HepG2 (cell line): ENCODE results near the gene NSD2. TPM values are rescaled to one million over a fixed set of nuclear protein-coding genes. Genes with fewer than 3 reads are reported as not detected.

Experiments
- CERS6 ChIP-seq: sonication (generic); formaldehyde crosslinking; IDR thresholded peaks from 2 replicates; pipeline ENCODE4 v1.5.0; 2020; ENCODE audit warnings: missing genetic modification reagents
- CHD2 ChIP-seq: IDR thresholded peaks from 2 replicates; pipeline ENCODE4 v1.6.1; 2011; ENCODE audit warnings: low read depth, low read length, improper control_type of control experiment
- DBP ChIP-seq: sonication (generic); formaldehyde crosslinking; IDR thresholded peaks from 2 replicates; pipeline ENCODE4 v1.4.0; 2020; ENCODE audit warnings: missing genetic modification reagents; ENCODE audit errors: not compliant biosample characterization
- HHEX ChIP-seq: IDR thresholded peaks from 2 replicates; pipeline ENCODE4 v1.6.1; 2016; ENCODE audit warnings: control low read depth
- KLF13 ChIP-seq: sonication (generic); formaldehyde crosslinking; IDR thresholded peaks from 2 replicates; pipeline ENCODE4 v1.4.0; 2020; ENCODE audit warnings: mild to moderate bottlenecking, missing genetic modification reagents
- KLF15 ChIP-seq: sonication (generic); formaldehyde crosslinking; IDR thresholded peaks from 2 replicates; pipeline ENCODE4 v1.8.1; 2023; ENCODE audit warnings: borderline replicate concordance, mild to moderate bottlenecking, inconsistent platforms, missing genetic modification reagents, mixed read lengths
- LBX2 ChIP-seq: sonication (generic); formaldehyde crosslinking; IDR thresholded peaks from 2 replicates; pipeline ENCODE4 v1.5.0; 2020; ENCODE audit warnings: missing genetic modification reagents, mild to moderate bottlenecking, borderline replicate concordance
- LCORL ChIP-seq, 2 experiments: fragments of 450-650 bp in 1 of 2; sonication (generic) in 1 of 2; formaldehyde crosslinking in 1 of 2; IDR thresholded peaks; 2 replicates each; pipeline versions ENCODE4 v1.5.0 to v1.6.1; 2017 to 2020; ENCODE audit warnings: antibody characterized with exemption in 1 of 2, missing genetic modification reagents in 1 of 2
- NFE2L1 ChIP-seq: sonication (generic); formaldehyde crosslinking; IDR thresholded peaks from 2 replicates; pipeline ENCODE4 v1.4.0; 2020; ENCODE audit warnings: missing genetic modification reagents, mild to moderate bottlenecking, borderline replicate concordance
- RCOR2 ChIP-seq: IDR thresholded peaks from 2 replicates; pipeline ENCODE4 v1.6.1; 2016; ENCODE audit warnings: missing biosample characterization, missing genetic modification reagents
- RFX3 ChIP-seq: IDR thresholded peaks from 2 replicates; pipeline ENCODE4 v1.6.1; 2016; ENCODE audit warnings: missing biosample characterization, missing genetic modification reagents
- SNRNP70 ChIP-seq: fragments of 200-400 bp; formaldehyde crosslinking; IDR thresholded peaks from 2 replicates; pipeline ENCODE4 v1.6.1; 2017; ENCODE audit warnings: mild to moderate bottlenecking, low read depth, low read length, moderate library complexity
- SP140L ChIP-seq: sonication (generic); formaldehyde crosslinking; IDR thresholded peaks from 2 replicates; pipeline ENCODE4 v1.4.0; 2020; ENCODE audit warnings: missing genetic modification reagents, borderline replicate concordance
- SRSF1 ChIP-seq: fragments of 200-400 bp; formaldehyde crosslinking; optimal IDR thresholded peaks from 2 replicates; pipeline ENCODE3; 2017; ENCODE audit warnings: mild to moderate bottlenecking, low read depth, low read length, moderate library complexity
- TSC22D2 ChIP-seq: sonication (generic); formaldehyde crosslinking; IDR thresholded peaks from 2 replicates; pipeline ENCODE4 v1.5.1; 2020; ENCODE audit warnings: missing genetic modification reagents, mild to moderate bottlenecking, borderline replicate concordance
- ZBTB1 ChIP-seq: sonication (generic); formaldehyde crosslinking; IDR thresholded peaks from 2 replicates; pipeline ENCODE4 v1.4.0; 2020; ENCODE audit warnings: missing genetic modification reagents, borderline replicate concordance
- ZEB1 ChIP-seq: IDR thresholded peaks from 2 replicates; pipeline ENCODE4 v1.6.1; 2012; ENCODE audit warnings: mild to moderate bottlenecking, low read depth, inconsistent platforms; ENCODE audit not compliant: insufficient replicate concordance
- ZNF136 ChIP-seq: sonication (generic); formaldehyde crosslinking; IDR thresholded peaks from 2 replicates; pipeline ENCODE4 v1.8.1; 2022; ENCODE audit warnings: low read depth, mild to moderate bottlenecking, moderate library complexity, missing genetic modification reagents
- ZNF629 ChIP-seq: sonication (generic); formaldehyde crosslinking; conservative IDR thresholded peaks from 2 replicates; pipeline ENCODE4 v1.5.0; 2020; ENCODE audit warnings: missing genetic modification reagents
- ZNF652 ChIP-seq: IDR thresholded peaks from 2 replicates; pipeline ENCODE4 v1.6.1; 2016; ENCODE audit warnings: low read depth, borderline replicate concordance
- ZNF703 ChIP-seq: sonication (generic); formaldehyde crosslinking; IDR thresholded peaks from 2 replicates; pipeline ENCODE4 v1.5.1; 2020; ENCODE audit warnings: missing genetic modification reagents, mild to moderate bottlenecking, moderate library complexity, borderline replicate concordance
- ZNF839 ChIP-seq: sonication (generic); formaldehyde crosslinking; IDR thresholded peaks from 2 replicates; pipeline ENCODE4 v1.4.0; 2020; ENCODE audit warnings: missing genetic modification reagents, mild to moderate bottlenecking, borderline replicate concordance
- polyA plus RNA-seq, 8 experiments: library from polyadenylated mRNA; depleted of rRNA in 3 of 8; stranded (reverse) in 7 of 8; unstranded in 1 of 8; fragments of >200 nt; fragmentation: Illumina TruSeq in 4 of 8; extraction: Trizol in 4 of 8; gene quantifications; 2 replicates each; pipeline versions ENCODE4 v1.2.1 to v1.2.3, GENCODE V29; 2011 to 2016; ENCODE audit warnings: low read depth in 4 of 8, missing spikeins in 1 of 8, mixed read lengths in 1 of 8; ENCODE audit not compliant: insufficient read depth in 1 of 8
- total RNA-seq, 5 experiments: library from RNA; depleted of rRNA; stranded (reverse); fragments of >200 nt; fragmentation: Illumina TruSeq; extraction: Trizol; gene quantifications; 2 replicates each; pipeline ENCODE4 v1.2.3, GENCODE V29; 2016; ENCODE audit warnings: low read depth in 1 of 5
- TF ChIP-seq, protein P1 (sequence below): sonication (generic); formaldehyde crosslinking; IDR thresholded peaks from 2 replicates; pipeline ENCODE4 v1.9.0; 2022; ENCODE audit warnings: missing genetic modification reagents, mild to moderate bottlenecking, borderline replicate concordance
- TF ChIP-seq, protein P2 (sequence below): sonication (generic); formaldehyde crosslinking; IDR thresholded peaks from 2 replicates; pipeline ENCODE4 v1.4.0; 2020; ENCODE audit warnings: missing genetic modification reagents

The NSD2 gene
- total and polyA plus RNA-seq, 2 of the 13 experiments (the other 11 are each of a cell fraction or from before 2014, with no cell fraction given) = 22.0 to 65.9 TPM

GRCh38 chr4:2008921-2009650, 137.9 kb downstream of the NSD2 start, which contains the start of gene NELFA (continued):
- TF ChIP-seq NFE2L1 = no peak
- TF ChIP-seq ZNF136 (CRISPR knock-in tag) = no peak
- no peak for TF ChIP-seq SNRNP70
- 0 out of 2 replicates have a peak, but pooled peaks have one; percentile 18 for TF ChIP-seq ZNF839
- TF ChIP-seq KLF15 = peak; percentile 70; the same call in 1 of the 2 replicates
- TF ChIP-seq, protein P1, sequence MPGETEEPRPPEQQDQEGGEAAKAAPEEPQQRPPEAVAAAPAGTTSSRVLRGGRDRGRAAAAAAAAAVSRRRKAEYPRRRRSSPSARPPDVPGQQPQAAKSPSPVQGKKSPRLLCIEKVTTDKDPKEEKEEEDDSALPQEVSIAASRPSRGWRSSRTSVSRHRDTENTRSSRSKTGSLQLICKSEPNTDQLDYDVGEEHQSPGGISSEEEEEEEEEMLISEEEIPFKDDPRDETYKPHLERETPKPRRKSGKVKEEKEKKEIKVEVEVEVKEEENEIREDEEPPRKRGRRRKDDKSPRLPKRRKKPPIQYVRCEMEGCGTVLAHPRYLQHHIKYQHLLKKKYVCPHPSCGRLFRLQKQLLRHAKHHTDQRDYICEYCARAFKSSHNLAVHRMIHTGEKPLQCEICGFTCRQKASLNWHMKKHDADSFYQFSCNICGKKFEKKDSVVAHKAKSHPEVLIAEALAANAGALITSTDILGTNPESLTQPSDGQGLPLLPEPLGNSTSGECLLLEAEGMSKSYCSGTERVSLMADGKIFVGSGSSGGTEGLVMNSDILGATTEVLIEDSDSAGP (CRISPR knock-in tag) = peak; percentile 88; the same call in 1 of the 2 replicates
- TF ChIP-seq ZNF703 (CRISPR knock-in tag) = 0 out of 2 replicates have a peak, but pooled peaks have one; percentile 50
- TF ChIP-seq RCOR2 = no peak
- TF ChIP-seq ZEB1 = peak; percentile 54
- TF ChIP-seq LBX2 (CRISPR knock-in tag) = no peak
- no peak for TF ChIP-seq KLF13 (CRISPR knock-in tag)
- no peak for TF ChIP-seq LCORL (IDR thresholded peaks at IDR 0.05)
- peak; percentile 89 for TF ChIP-seq LCORL (CRISPR knock-in tag; IDR thresholded peaks at IDR 0.05)
- peak; percentile 39; the same call in 1 of the 2 replicates for TF ChIP-seq CHD2
- no peak for TF ChIP-seq CERS6 (CRISPR knock-in tag)
- TF ChIP-seq RFX3 (CRISPR knock-in tag) = no peak
- TF ChIP-seq DBP (CRISPR knock-in tag) = no peak
- no peak for TF ChIP-seq ZBTB1 (CRISPR knock-in tag)
- no peak for TF ChIP-seq SP140L (CRISPR knock-in tag)
- TF ChIP-seq ZNF629 (CRISPR knock-in tag) = no peak
- peak; percentile 67 for TF ChIP-seq SRSF1
- TF ChIP-seq ZNF652 (CRISPR knock-in tag) = no peak
- no peak for TF ChIP-seq TSC22D2
- TF ChIP-seq HHEX (CRISPR knock-in tag) = no peak
- TF ChIP-seq, protein P2, sequence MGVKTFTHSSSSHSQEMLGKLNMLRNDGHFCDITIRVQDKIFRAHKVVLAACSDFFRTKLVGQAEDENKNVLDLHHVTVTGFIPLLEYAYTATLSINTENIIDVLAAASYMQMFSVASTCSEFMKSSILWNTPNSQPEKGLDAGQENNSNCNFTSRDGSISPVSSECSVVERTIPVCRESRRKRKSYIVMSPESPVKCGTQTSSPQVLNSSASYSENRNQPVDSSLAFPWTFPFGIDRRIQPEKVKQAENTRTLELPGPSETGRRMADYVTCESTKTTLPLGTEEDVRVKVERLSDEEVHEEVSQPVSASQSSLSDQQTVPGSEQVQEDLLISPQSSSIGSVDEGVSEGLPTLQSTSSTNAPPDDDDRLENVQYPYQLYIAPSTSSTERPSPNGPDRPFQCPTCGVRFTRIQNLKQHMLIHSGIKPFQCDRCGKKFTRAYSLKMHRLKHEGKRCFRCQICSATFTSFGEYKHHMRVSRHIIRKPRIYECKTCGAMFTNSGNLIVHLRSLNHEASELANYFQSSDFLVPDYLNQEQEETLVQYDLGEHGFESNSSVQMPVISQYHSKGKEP (CRISPR knock-in tag) = 0 out of 2 replicates have a peak, but pooled peaks have one; percentile 18
